ENCODE measurements around the gene PAK2. TPM values are rescaled to one million over a fixed set of nuclear protein-coding genes. Genes with fewer than 3 reads are reported as not detected.
A peak's percentile ranks its signal among the peaks of the same experiment; 100 is the strongest.

Gene PAK2
- total and polyA plus RNA-seq, 9 of the 15 experiments (the other 6 are each of a cell fraction or from before 2014, with no cell fraction given), result 13.2 to 72.4 (median 35.7) TPM

DNA sequence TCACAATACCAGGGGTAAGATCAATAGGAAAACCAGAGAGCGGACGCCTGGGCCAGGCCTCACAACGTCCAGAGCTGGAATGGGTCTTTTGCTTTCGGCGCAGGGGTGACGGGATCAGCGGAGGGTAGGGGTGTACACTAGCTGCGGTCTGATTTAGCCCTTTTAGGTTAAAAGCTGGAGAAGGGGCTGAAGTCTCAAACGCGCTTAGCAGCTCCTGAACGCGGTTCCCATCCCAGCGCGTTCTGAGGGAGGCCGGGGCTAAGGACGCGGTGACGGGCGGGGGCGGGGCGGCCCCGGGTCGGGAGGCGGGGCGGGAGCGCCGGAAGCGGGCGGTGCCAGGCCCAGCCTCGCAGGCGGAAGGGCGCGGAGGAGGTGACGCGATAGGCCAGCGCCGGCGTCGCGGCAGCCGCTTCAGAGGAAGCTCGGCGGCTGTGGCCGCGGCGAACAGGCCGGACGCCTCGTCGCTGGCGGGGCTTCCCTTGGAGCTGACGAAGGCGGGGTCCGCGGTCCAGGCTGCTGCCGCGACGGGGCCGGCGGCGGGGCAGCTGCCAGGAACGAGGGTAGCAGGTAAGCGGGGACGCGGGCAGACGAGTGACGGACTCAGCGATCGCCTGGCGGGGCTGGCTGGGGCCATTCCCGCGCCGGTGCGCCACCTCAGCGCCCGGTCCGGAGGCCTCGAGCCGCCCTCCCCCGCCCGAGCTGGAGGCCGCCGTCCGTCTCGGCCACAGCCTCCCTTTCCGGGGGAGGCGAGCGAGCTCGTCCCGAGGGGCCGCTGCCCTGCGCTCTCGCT lies 128.0 kb downstream of the PAK2 start, which contains the start of gene SENP5 (continued):
- no peak for TF ChIP-seq XRCC3 (IDR thresholded peaks at IDR 0.05)
- no peak for TF ChIP-seq ZKSCAN3 (CRISPR knock-in tag; IDR thresholded peaks at IDR 0.05)
- no peak for TF ChIP-seq ZBTB8A (IDR thresholded peaks at IDR 0.05; ENCODE audit: partially characterized antibody)
- TF ChIP-seq, protein P1, sequence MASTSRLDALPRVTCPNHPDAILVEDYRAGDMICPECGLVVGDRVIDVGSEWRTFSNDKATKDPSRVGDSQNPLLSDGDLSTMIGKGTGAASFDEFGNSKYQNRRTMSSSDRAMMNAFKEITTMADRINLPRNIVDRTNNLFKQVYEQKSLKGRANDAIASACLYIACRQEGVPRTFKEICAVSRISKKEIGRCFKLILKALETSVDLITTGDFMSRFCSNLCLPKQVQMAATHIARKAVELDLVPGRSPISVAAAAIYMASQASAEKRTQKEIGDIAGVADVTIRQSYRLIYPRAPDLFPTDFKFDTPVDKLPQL (IDR thresholded peaks at IDR 0.05; ENCODE audit: extremely low read depth, insufficient read length), result no peak
- no peak for TF ChIP-seq MYBL2 (IDR thresholded peaks at IDR 0.05; ENCODE audit: low read depth)
- TF ChIP-seq MYBL2 (CRISPR knock-in tag; IDR thresholded peaks at IDR 0.05; ENCODE audit: borderline replicate concordance), result no peak
- TF ChIP-seq RBM14 (IDR thresholded peaks at IDR 0.05; ENCODE audit: borderline replicate concordance, insufficient read depth, low read depth, low read length), result no peak
- peak; percentile 68 for TF ChIP-seq TBP (optimal IDR thresholded peaks at IDR 0.05; ENCODE audit: low read depth, low read length)
- no peak for TF ChIP-seq MCM5 (IDR thresholded peaks at IDR 0.05; ENCODE audit: low read depth)
- TF ChIP-seq, protein P2, sequence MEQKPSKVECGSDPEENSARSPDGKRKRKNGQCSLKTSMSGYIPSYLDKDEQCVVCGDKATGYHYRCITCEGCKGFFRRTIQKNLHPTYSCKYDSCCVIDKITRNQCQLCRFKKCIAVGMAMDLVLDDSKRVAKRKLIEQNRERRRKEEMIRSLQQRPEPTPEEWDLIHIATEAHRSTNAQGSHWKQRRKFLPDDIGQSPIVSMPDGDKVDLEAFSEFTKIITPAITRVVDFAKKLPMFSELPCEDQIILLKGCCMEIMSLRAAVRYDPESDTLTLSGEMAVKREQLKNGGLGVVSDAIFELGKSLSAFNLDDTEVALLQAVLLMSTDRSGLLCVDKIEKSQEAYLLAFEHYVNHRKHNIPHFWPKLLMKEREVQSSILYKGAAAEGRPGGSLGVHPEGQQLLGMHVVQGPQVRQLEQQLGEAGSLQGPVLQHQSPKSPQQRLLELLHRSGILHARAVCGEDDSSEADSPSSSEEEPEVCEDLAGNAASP (IDR thresholded peaks at IDR 0.05), result no peak
- TF ChIP-seq HDAC3 (IDR thresholded peaks at IDR 0.05; ENCODE audit: borderline replicate concordance, partially characterized antibody), result no peak
- no peak for TF ChIP-seq ZNF133 (CRISPR knock-in tag; IDR thresholded peaks at IDR 0.05)
- TF ChIP-seq, protein P3, sequence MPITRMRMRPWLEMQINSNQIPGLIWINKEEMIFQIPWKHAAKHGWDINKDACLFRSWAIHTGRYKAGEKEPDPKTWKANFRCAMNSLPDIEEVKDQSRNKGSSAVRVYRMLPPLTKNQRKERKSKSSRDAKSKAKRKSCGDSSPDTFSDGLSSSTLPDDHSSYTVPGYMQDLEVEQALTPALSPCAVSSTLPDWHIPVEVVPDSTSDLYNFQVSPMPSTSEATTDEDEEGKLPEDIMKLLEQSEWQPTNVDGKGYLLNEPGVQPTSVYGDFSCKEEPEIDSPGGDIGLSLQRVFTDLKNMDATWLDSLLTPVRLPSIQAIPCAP (CRISPR knock-in tag; IDR thresholded peaks at IDR 0.05; ENCODE audit: borderline replicate concordance), result no peak
- TF ChIP-seq, protein P4, sequence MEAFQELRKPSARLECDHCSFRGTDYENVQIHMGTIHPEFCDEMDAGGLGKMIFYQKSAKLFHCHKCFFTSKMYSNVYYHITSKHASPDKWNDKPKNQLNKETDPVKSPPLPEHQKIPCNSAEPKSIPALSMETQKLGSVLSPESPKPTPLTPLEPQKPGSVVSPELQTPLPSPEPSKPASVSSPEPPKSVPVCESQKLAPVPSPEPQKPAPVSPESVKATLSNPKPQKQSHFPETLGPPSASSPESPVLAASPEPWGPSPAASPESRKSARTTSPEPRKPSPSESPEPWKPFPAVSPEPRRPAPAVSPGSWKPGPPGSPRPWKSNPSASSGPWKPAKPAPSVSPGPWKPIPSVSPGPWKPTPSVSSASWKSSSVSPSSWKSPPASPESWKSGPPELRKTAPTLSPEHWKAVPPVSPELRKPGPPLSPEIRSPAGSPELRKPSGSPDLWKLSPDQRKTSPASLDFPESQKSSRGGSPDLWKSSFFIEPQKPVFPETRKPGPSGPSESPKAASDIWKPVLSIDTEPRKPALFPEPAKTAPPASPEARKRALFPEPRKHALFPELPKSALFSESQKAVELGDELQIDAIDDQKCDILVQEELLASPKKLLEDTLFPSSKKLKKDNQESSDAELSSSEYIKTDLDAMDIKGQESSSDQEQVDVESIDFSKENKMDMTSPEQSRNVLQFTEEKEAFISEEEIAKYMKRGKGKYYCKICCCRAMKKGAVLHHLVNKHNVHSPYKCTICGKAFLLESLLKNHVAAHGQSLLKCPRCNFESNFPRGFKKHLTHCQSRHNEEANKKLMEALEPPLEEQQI (IDR thresholded peaks at IDR 0.05), result no peak
- TF ChIP-seq, protein P5, sequence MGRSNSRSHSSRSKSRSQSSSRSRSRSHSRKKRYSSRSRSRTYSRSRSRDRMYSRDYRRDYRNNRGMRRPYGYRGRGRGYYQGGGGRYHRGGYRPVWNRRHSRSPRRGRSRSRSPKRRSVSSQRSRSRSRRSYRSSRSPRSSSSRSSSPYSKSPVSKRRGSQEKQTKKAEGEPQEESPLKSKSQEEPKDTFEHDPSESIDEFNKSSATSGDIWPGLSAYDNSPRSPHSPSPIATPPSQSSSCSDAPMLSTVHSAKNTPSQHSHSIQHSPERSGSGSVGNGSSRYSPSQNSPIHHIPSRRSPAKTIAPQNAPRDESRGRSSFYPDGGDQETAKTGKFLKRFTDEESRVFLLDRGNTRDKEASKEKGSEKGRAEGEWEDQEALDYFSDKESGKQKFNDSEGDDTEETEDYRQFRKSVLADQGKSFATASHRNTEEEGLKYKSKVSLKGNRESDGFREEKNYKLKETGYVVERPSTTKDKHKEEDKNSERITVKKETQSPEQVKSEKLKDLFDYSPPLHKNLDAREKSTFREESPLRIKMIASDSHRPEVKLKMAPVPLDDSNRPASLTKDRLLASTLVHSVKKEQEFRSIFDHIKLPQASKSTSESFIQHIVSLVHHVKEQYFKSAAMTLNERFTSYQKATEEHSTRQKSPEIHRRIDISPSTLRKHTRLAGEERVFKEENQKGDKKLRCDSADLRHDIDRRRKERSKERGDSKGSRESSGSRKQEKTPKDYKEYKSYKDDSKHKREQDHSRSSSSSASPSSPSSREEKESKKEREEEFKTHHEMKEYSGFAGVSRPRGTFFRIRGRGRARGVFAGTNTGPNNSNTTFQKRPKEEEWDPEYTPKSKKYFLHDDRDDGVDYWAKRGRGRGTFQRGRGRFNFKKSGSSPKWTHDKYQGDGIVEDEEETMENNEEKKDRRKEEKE (IDR thresholded peaks at IDR 0.05; ENCODE audit: borderline replicate concordance in 1 of 2, control insufficient read depth in 1 of 2, low read depth in 2 of 2, low read length in 1 of 2), result no peak
- no peak for TF ChIP-seq TCFL5 (CRISPR knock-in tag; conservative IDR thresholded peaks at IDR 0.05)
- no peak for TF ChIP-seq HDAC2 (IDR thresholded peaks at IDR 0.05)
